HG03571 (cell line): ENCODE results near the gene GAB1.
"Not testable (repeated sequence)": the region's sequence is repeated elsewhere in the genome, so short reads cannot be mapped to it uniquely, and the experiment has no call there.

Experiments
- ATAC-seq: cut with Tn5 transposase; IDR thresholded peaks from one replicate; pipeline ENCODE4 v1.9.1; 2021; ENCODE audit not compliant: unreplicated experiment

GAB1 gene

DNA sequence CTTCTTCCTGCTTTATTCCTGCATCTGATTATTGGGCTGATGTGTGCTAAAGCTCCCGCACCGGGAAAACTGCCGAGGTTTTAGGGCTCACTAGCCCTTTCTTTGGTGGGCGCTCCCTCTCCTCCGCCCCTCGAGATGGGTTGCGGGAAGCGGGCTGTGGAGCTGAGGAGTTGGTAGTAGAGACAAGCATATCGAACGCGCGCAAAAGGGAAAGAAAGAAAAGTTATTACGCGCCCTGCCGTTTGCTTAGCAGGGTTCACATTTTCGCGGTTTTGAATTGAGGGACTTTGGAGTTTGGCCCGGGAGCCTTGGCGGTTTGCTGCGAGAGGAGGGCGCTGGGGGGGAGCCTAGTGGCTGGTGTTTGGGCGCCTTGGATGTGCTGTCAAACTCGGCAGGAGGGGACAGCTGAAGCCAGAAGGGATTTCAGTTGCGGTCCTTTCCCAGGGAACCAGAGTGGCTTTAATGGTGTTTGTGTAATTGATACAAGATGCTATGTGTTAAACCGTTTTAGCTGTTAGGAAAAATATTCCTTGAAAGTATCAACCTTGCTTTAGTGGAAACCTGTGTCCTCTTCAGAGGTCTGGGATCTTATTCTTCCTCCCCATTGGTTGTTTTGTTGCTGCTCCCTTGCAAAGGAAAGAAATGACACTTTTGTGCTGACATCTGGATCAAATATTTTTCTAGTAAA is 1.1 kb downstream of the GAB1 start:
- no peak for ATAC-seq

- no peak for ATAC-seq
Measured at GRCh38 chr4:143338313-143338712, 1.6 kb downstream of the GAB1 start.

GRCh38 chr4:143339497-143339896 is 2.8 kb downstream of the GAB1 start:
- ATAC-seq, result no peak

DNA sequence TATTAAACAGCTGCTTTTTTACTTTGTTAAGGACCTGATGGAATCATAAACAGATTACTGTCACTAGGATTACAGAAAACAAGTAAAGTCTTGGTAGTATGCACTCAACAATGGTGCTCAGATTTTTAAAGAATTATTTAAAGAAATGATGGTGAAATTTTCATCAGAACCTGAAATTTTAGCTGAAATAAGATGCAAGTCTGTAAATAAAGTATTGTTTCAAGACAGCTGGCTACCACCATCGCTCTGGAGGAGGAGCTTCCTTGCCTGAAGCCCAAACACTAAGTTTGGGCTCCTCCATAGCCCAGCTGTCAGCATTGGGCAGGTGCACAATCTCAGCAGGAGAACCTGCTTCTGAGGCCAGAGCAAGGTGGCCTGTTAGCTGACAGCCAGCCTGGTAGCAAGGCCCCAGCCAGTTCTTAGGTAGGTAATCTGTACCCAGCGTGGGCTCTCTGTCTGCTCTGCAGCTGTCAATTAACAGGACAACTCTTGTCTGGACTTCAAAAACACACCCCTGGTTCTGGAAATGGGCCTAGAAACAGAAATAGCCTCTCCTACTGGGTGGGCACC is 4.6 kb downstream of the GAB1 start:
- ATAC-seq, result no peak

DNA sequence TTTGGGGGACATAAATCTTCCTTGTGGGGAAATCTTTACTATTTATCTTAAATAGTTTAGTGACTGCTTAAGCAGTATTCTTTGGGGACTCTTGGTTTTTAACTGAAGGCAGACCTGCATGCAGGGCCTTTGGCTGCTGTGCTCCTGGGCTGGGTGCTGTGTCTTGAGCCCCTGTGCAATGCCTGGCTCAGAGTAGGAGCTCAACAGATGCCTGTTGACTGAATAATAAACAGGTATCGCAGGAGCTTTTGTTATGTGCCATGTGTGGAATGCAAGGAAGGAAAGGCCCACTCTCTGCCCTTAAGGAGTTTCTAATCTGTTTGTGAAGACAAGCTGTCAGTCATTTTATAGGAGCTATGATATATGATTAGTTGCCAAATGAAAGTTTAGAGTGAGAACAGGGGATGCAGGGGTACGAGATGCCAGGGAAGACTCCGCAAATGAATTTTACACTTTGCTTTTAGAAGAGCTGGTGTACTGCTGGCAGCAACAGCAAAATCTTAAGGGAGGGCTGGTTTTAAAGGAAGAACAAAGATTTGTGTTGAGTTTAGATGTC is 6.7 kb downstream of the GAB1 start:
- ATAC-seq, result no peak

- ATAC-seq, result no peak
Measured at GRCh38 chr4:143344041-143344440, 7.4 kb downstream of the GAB1 start.

- ATAC-seq, result no peak
Measured at GRCh38 chr4:143344774-143345173, 8.1 kb downstream of the GAB1 start.

GRCh38 chr4:143345356-143345755 is 8.7 kb downstream of the GAB1 start:
- ATAC-seq, result no peak

- ATAC-seq, result no peak
Measured at GRCh38 chr4:143346206-143346605, 9.5 kb downstream of the GAB1 start.

DNA sequence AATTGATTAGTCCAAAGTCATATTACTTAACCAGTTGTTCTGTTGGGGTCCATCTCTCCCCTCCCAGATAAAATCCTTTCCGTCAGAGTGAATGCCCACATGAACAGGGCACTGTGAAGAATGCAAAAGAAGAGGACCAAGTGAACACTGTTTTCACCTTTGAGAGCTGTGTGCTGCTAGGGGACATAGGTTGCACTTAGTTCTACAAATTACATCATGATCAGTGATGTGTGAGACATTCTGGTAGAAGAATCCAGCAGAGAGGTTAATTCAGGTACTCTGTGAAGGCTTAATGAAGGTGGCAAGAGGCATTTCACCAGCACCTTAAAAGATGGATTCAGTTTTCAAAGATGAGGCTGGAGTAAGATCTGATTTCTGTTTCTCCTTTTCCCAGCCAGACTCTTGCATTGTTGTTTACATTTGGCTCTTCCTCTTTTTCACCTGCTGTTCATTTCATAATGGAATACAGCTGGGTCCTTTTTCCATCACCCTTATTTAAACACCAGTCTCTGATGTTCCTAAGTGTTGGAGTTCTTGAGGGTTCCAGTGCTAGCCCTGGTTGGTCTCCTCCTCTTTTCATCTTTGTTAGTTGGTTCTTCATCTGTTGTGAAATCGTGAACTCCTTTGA is 10.9 kb downstream of the GAB1 start:
- no peak for ATAC-seq

DNA sequence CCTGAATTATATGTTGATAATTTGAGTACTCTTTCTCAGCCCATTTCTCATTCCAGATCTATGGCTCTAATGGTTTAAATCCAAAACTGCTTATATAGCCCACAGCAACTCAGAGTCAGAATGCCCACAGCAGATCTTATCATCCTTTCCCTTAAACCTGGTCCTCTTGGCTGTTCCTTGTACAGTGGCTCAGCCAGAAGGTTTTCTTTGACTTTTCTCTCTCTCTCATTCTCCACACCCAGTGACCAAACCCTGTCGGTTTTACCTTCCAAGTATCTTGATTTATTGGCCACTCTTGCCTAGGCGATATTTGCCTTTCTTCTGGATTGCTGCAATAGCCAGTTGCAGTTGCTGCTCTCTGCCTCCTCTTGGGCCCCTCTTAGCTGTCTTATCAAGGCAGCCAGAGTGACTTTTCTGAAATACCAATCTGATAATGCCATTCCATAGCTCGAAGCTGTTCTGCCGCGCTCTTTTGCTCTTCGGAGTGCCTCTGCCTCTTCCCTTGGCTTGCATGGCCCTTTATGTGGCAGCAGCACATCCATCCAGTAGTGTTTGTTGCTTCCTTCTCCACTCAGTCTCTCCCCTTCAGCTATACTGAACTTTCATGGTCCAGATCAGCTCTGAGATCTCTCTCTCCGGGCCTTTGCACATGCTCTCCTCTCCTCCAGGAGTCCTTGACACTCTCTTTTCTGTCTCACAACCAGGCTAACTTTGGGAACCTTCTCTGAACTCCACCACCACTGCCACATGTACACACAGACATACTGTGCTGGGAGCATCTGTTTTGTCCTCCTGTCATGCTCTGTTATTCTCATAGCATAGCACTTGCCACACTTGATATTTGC is 11.8 kb downstream of the GAB1 start:
- no peak for ATAC-seq

GRCh38 chr4:143349858-143350527 is 13.3 kb downstream of the GAB1 start:
- not testable (repeated sequence) for ATAC-seq

GRCh38 chr4:143351149-143351691 is 14.5 kb downstream of the GAB1 start:
- no peak for ATAC-seq

DNA sequence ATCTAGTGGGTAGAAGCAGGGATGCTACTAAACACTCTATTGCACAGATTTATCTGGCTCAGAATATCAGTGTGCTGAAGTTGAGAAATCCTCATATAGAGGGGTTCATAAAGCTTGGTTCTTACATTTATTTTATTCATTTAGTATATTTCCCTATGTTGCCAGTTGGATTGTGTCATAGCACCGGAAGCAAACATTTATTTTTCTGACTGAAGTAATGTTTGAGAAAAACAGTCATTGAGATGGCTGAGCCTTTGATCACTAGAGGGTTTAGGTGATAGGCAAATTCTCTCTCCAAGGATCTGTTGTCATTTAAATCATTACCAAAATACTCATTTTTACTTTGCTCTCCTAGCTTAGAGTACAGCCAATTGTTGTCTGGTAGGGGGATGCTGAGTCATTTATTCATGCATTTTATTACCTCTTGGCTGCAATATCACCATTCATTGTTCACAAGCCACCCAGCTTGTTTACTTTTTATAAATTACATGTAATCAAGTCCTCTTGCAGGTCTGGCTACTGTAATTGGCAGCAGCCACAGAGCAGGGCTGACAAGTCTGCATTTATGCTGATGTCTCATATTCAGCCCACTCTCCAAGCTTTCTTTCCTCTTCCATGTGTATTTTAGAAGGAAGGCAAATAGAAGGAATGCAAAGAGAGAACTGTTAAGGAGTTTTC is 15.2 kb downstream of the GAB1 start:
- ATAC-seq, result no peak

GRCh38 chr4:143352720-143353119 is 16.0 kb downstream of the GAB1 start:
- ATAC-seq, result no peak

DNA sequence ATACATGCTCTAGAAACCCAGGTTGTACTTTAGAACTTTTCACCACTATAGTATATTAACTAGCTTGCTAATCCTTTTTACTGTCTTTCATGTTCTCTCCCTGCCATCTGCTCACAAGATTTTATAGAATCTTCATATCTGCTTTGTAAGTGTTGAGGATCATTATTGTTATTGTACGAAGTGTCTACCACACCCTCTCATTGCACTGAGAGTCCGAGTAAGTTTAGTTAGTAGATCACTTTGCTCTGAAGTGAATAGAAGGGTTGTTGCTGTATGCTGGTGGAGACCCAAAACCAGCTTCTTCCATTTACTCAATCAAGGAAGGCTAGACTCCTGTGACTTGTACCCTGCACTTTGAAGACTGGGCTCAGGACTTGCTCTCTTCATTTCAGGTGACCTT is 17.1 kb downstream of the GAB1 start:
- no peak for ATAC-seq

DNA sequence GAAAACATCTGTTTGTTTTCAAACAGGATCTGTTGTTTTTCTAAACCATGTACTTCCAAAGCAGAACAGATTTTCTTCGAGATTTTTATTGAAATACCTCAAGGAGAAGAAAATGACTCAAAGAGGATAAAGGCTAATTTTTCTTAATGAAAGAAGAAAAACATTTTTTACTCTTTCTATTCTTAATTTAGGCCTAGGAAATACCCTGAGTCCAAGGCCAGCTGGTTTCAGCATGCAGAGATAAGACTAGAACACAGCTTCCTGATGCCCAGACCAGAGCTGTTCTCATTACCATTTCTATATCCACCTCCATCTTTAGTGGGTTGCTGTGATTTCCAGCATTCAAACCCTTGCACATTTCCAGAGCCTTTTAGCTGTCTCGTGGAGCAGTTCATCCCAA is 18.3 kb downstream of the GAB1 start:
- no peak for ATAC-seq

DNA sequence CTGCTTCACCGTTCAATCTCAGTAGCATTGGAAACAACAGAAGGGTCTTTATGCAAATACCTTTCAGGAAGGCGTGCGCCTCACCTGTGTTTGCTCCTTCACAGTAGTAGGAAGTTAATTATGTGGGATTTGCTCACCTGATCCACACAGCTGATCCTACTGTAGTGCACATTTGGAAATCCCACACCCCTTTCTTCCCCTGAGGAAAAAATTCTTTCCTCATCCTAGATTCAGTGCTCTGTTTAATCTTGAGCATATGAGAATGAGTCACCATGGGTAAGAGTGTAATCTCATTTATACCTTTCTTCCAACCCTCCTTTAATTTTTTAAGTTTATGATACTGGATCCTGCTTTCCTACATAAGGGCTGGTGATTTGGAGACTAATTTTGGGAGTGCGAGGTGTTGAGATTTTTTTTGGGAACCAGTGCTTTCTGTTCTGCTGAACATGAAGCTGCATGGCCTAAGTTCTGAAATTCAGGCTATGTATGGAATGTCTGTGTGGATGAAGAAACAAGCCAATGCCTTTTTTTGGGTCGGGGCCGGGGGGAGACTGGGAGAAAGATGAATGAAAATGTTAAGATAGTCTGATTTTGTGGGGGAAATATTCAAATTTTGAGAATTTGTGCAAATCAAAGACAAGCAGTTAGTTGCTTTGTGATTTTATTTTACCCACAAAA is 19.0 kb downstream of the GAB1 start:
- no peak for ATAC-seq

DNA sequence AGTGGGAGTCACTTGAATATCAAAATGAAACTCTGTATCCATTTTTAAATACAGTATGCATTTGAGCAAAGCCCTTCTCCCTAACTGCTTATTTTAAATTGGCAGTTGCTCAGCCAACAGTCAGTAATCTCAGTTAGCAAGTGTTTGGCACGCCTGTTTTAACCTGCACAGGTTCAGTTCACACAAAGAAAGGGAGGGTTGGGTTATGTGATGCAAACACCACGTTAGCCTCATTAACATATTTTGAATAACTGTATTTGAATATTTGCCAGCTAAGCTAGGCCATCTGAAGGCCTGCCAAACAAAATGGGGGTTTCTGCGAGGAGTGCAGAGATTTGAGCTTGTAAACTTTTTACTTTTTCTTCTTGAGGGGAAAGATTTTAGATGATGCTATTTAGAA is 19.8 kb downstream of the GAB1 start:
- ATAC-seq, result no peak
